HG03520 (cell line): Measurements from ENCODE around the gene TMEM266.
A peak's percentile ranks its signal among the peaks of the same experiment; 100 is the strongest.

Source experiments
- ATAC-seq: cut with Tn5 transposase; IDR thresholded peaks from one replicate; pipeline ENCODE4 v1.9.1; 2021; ENCODE audit warnings: mild to moderate bottlenecking, moderate library complexity; ENCODE audit not compliant: unreplicated experiment

The TMEM266 gene

GRCh38 chr15:76178296-76179000, 118.7 kb downstream of the TMEM266 start:
- ATAC-seq, result no peak

- ATAC-seq, result no peak
Measured at GRCh38 chr15:76179023-76179422, 119.2 kb downstream of the TMEM266 start.

- no peak for ATAC-seq
Measured at GRCh38 chr15:76180321-76180720, 120.5 kb downstream of the TMEM266 start.

GRCh38 chr15:76181705-76182107, 121.9 kb downstream of the TMEM266 start:
- peak; percentile 77 for ATAC-seq

- no peak for ATAC-seq
Measured at GRCh38 chr15:76183930-76184649, 124.3 kb downstream of the TMEM266 start.

GRCh38 chr15:76184650-76185035, 124.9 kb downstream of the TMEM266 start:
- no peak for ATAC-seq

GRCh38 chr15:76185716-76186115, 125.9 kb downstream of the TMEM266 start:
- ATAC-seq, result no peak

GRCh38 chr15:76187163-76187562, 127.4 kb downstream of the TMEM266 start:
- no peak for ATAC-seq

- no peak for ATAC-seq
Measured at GRCh38 chr15:76189106-76189505, 129.3 kb downstream of the TMEM266 start.

GRCh38 chr15:76190070-76190564, 130.3 kb downstream of the TMEM266 start:
- ATAC-seq, result no peak

- ATAC-seq, result peak; percentile 84
Measured at GRCh38 chr15:76190751-76191538, 131.2 kb downstream of the TMEM266 start.

- no peak for ATAC-seq
Measured at GRCh38 chr15:76191539-76192244, 131.9 kb downstream of the TMEM266 start.

- no peak for ATAC-seq
Measured at GRCh38 chr15:76192715-76193114, 132.9 kb downstream of the TMEM266 start.

GRCh38 chr15:76193934-76194333, 134.1 kb downstream of the TMEM266 start:
- no peak for ATAC-seq

GRCh38 chr15:76195506-76196268, 135.9 kb downstream of the TMEM266 start:
- ATAC-seq, result no peak

- ATAC-seq, result no peak
Measured at GRCh38 chr15:76196269-76197231, 136.8 kb downstream of the TMEM266 start.

GRCh38 chr15:76197703-76198455, 138.1 kb downstream of the TMEM266 start:
- no peak for ATAC-seq

GRCh38 chr15:76198456-76199105, 138.8 kb downstream of the TMEM266 start:
- no peak for ATAC-seq
